A549 (cell line): ENCODE measurements around the gene SEMA3E. TPM values are rescaled to one million over a fixed set of nuclear protein-coding genes. Genes with fewer than 3 reads are reported as not detected.

Experiments used
- ATAC-seq, 2 experiments: fragments of 200-7000 bp in 1 of 2; fragments of >200 bp in 1 of 2; cut with Nextera tagmentation in 1 of 2; cut with Tn5 transposase in 1 of 2; 3 replicates each; pipeline versions ENCODE4 v1.8.0 to v1.9.1; 2018 to 2020; ENCODE audit warnings: mild to moderate bottlenecking in 1 of 2, moderate library complexity in 1 of 2
- CTCF ChIA-PET: fragments of 300-600 bp; sonication (Branson Sonifier 250); formaldehyde crosslinking; extraction: SDS; loops from one replicate; lab custom pipeline; 2021; ENCODE audit warnings: antibody characterized with exemption, inconsistent platforms; lab: Yijun Ruan, JAX
- POLR2A ChIA-PET: fragments of 350-600 bp; formaldehyde crosslinking; extraction: SDS; loops from one replicate; lab custom pipeline; 2021; ENCODE audit warnings: antibody characterized with exemption, inconsistent platforms; lab: Yijun Ruan, JAX
- DNase-seq, 2 experiments: peaks; one replicate each; pipeline versions ENCODE4 v3.0.0 to v3.0.0-alpha.2; 2011 to 2016; ENCODE audit warnings: low read depth in 1 of 2, low spot score in 1 of 2
- FAIRE-seq: peaks from 2 replicates; lab custom pipeline; 2011; peaks lifted over from hg19 to GRCh38; lab: Jason Lieb, UNC
- H3K27ac ChIP-seq, 2 experiments: fragments of >200 bp; sonication (Bioruptor Twin); formaldehyde crosslinking; 3 replicates each; pipeline ENCODE4 v1.5.1; 2016 to 2017
- H3K4me1 ChIP-seq: fragments of >200 bp; sonication (Bioruptor Twin); formaldehyde crosslinking; 3 replicates; pipeline ENCODE4 v1.6.1; 2016
- H3K4me2 ChIP-seq: fragments of >200 bp; sonication (Bioruptor Twin); formaldehyde crosslinking; 3 replicates; pipeline ENCODE4 v1.6.1; 2016
- H3K4me3 ChIP-seq: fragments of >200 bp; sonication (Bioruptor Twin); formaldehyde crosslinking; 3 replicates; pipeline ENCODE4 v1.5.1; 2016
- H3K9me3 ChIP-seq: fragments of >200 bp; sonication (Bioruptor Twin); formaldehyde crosslinking; 3 replicates; pipeline ENCODE4 v1.6.1; 2016
- BHLHE40 ChIP-seq: IDR thresholded peaks from 2 replicates; pipeline ENCODE4 v1.6.1; 2012; ENCODE audit warnings: low read depth, low read length, inconsistent platforms
- CBX8 ChIP-seq: fragments of 200-600 bp; sonication (generic); IDR thresholded peaks from 2 replicates; pipeline ENCODE4 v1.6.1; 2016
- CEBPB ChIP-seq, 2 experiments: fragments of >200 bp in 1 of 2; sonication (Bioruptor Twin) in 1 of 2; formaldehyde crosslinking in 1 of 2; IDR thresholded peaks; 2 replicates each; pipeline ENCODE4 v1.6.1; 2012 to 2016
- CHD2 ChIP-seq: fragments of 150-350 bp; IDR thresholded peaks from 2 replicates; pipeline ENCODE4 v1.6.1; 2014; ENCODE audit warnings: low read length; ENCODE audit not compliant: partially characterized antibody
- EHF ChIP-seq: fragments of 250-450 bp; sonication (Bioruptor Pico); IDR thresholded peaks from 2 replicates; pipeline ENCODE4 v1.5.0; 2020; ENCODE audit warnings: mild to moderate bottlenecking
- FOSL2 ChIP-seq, 2 experiments: fragments of 450-650 bp in 1 of 2; fragments of >200 bp in 1 of 2; sonication (Bioruptor Twin) in 1 of 2; formaldehyde crosslinking; IDR thresholded peaks; 2 replicates each; pipeline versions ENCODE4 v1.5.0 to v1.6.1; 2016 to 2020; ENCODE audit warnings: mild to moderate bottlenecking in 1 of 2, moderate library complexity in 1 of 2
- FOXS1 ChIP-seq: fragments of 250-450 bp; sonication (Bioruptor Pico); IDR thresholded peaks from 2 replicates; pipeline ENCODE4 v1.5.0; 2020; ENCODE audit warnings: mild to moderate bottlenecking, moderate library complexity
- HEYL ChIP-seq: fragments of 250-450 bp; sonication (Bioruptor Pico); IDR thresholded peaks from 2 replicates; pipeline ENCODE4 v1.8.0; 2021; ENCODE audit warnings: mild to moderate bottlenecking, moderate library complexity
- HOXA7 ChIP-seq: fragments of 250-450 bp; sonication (Bioruptor Pico); IDR thresholded peaks from 2 replicates; pipeline ENCODE4 v1.5.0; 2020; ENCODE audit warnings: mild to moderate bottlenecking, moderate library complexity
- HOXB5 ChIP-seq: fragments of 250-450 bp; sonication (Bioruptor Pico); IDR thresholded peaks from 2 replicates; pipeline ENCODE4 v1.5.0; 2020; ENCODE audit warnings: mild to moderate bottlenecking, moderate library complexity
- JUN ChIP-seq, 2 experiments: fragments of >200 bp; sonication (Bioruptor Twin); formaldehyde crosslinking; IDR thresholded peaks; 2 replicates in 1 of 2; 3 replicates in 1 of 2; pipeline ENCODE4 v1.6.1; 2016 to 2017
- JUNB ChIP-seq: fragments of >200 bp; sonication (Bioruptor Twin); formaldehyde crosslinking; IDR thresholded peaks from 2 replicates; pipeline ENCODE4 v1.6.1; 2016
- KDM1A ChIP-seq: fragments of 200-600 bp; sonication (generic); IDR thresholded peaks from 2 replicates; pipeline ENCODE4 v1.6.1; 2016; ENCODE audit warnings: low read depth, mild to moderate bottlenecking
- KDM5A ChIP-seq: fragments of 200-600 bp; sonication (generic); IDR thresholded peaks from 2 replicates; pipeline ENCODE4 v1.6.1; 2016; ENCODE audit warnings: antibody characterized with exemption, mild to moderate bottlenecking
- MAFK ChIP-seq: fragments of 450-650 bp; IDR thresholded peaks from 2 replicates; pipeline ENCODE4 v1.6.1; 2014; ENCODE audit not compliant: partially characterized antibody
- NFE2L2 ChIP-seq: fragments of 150-350 bp; conservative IDR thresholded peaks from 2 replicates; pipeline ENCODE4 v1.6.1; 2014; ENCODE audit warnings: low read length
- NPAS2 ChIP-seq: fragments of 250-450 bp; sonication (Bioruptor Pico); IDR thresholded peaks from 2 replicates; pipeline ENCODE4 v1.8.0; 2022; ENCODE audit warnings: mild to moderate bottlenecking, moderate library complexity, borderline replicate concordance
- NR3C1 ChIP-seq: fragments of >200 bp; sonication (Bioruptor Twin); formaldehyde crosslinking; IDR thresholded peaks from 3 replicates; pipeline ENCODE4 v1.6.1; 2017
- PHF8 ChIP-seq: fragments of 200-600 bp; sonication (generic); IDR thresholded peaks from 2 replicates; pipeline ENCODE4 v1.6.1; 2016; ENCODE audit warnings: low read depth, mild to moderate bottlenecking, antibody characterized with exemption, moderate library complexity, borderline replicate concordance
- POLR2A ChIP-seq: IDR thresholded peaks from 2 replicates; pipeline ENCODE4 v1.6.1; 2012; ENCODE audit warnings: mild to moderate bottlenecking, low read length
- POLR2AphosphoS2 ChIP-seq: conservative IDR thresholded peaks from 2 replicates; pipeline ENCODE4 v1.6.1; 2012; ENCODE audit warnings: low read length, improper control_type of control experiment, inconsistent platforms
- RAD21 ChIP-seq, 2 experiments: fragments of >200 bp in 1 of 2; sonication (Bioruptor Twin) in 1 of 2; formaldehyde crosslinking in 1 of 2; IDR thresholded peaks in 1 of 2; conservative IDR thresholded peaks in 1 of 2; 2 replicates in 1 of 2; 3 replicates in 1 of 2; pipeline ENCODE4 v1.6.1; 2012 to 2018; ENCODE audit warnings: inconsistent platforms in 1 of 2
- RARB ChIP-seq: fragments of 250-450 bp; sonication (Bioruptor Pico); IDR thresholded peaks from 2 replicates; pipeline ENCODE4 v1.8.0; 2021; ENCODE audit warnings: mild to moderate bottlenecking, moderate library complexity
- RCOR1 ChIP-seq: fragments of 150-350 bp; IDR thresholded peaks from 2 replicates; pipeline ENCODE4 v1.6.1; 2014; ENCODE audit warnings: antibody characterized with exemption, low read length, low read depth
- RFX5 ChIP-seq: fragments of 450-650 bp; IDR thresholded peaks from 2 replicates; pipeline ENCODE4 v1.7.1; 2014; ENCODE audit warnings: antibody characterized with exemption, mild to moderate bottlenecking, moderate library complexity
- SMC3 ChIP-seq: fragments of >200 bp; sonication (Bioruptor Twin); formaldehyde crosslinking; IDR thresholded peaks from 3 replicates; pipeline ENCODE4 v1.6.1; 2018; ENCODE audit warnings: inconsistent platforms
- SREBF2 ChIP-seq: fragments of 450-650 bp; IDR thresholded peaks from 2 replicates; pipeline ENCODE4 v1.6.1; 2014; ENCODE audit warnings: mild to moderate bottlenecking, moderate library complexity
- TFCP2L1 ChIP-seq: fragments of 250-450 bp; sonication (Bioruptor Pico); IDR thresholded peaks from 2 replicates; pipeline ENCODE4 v1.5.0; 2021; ENCODE audit warnings: mild to moderate bottlenecking
- TP53 ChIP-seq: fragments of 250-450 bp; sonication (Bioruptor Pico); IDR thresholded peaks from 2 replicates; pipeline ENCODE4 v1.5.0; 2021; ENCODE audit warnings: mild to moderate bottlenecking, moderate library complexity
- WGBS: methylation state at CpG from one replicate; pipeline ENCODE4 v1.1.6; 2017; ENCODE audit errors: missing lambda C conversion rate; 5-methylcytosine and 5-hydroxymethylcytosine counted together
- polyA plus RNA-seq, 4 experiments: library from polyadenylated mRNA; depleted of rRNA in 3 of 4; stranded (reverse); fragments of >200 nt; fragmentation: RNase III in 1 of 4; extraction: RNeasy Plus Mini Kit Qiagen cat#74134 plus additional on column Dnase treatment in 1 of 4; gene quantifications; 2 replicates in 3 of 4; 3 replicates in 1 of 4; pipeline ENCODE4 v1.2.3, GENCODE V29; 2011 to 2017
- TF ChIP-seq, protein P1 (sequence below): fragments of 150-350 bp; IDR thresholded peaks from 2 replicates; pipeline ENCODE4 v1.6.1; 2014; ENCODE audit warnings: low read depth, mild to moderate bottlenecking, low read length
- TF ChIP-seq, protein P2 (sequence below): IDR thresholded peaks from 2 replicates; pipeline ENCODE4 v1.6.1; 2012; ENCODE audit warnings: low read depth, borderline replicate concordance
- TF ChIP-seq, protein P3 (sequence below): fragments of >200 bp; sonication (Bioruptor Twin); formaldehyde crosslinking; IDR thresholded peaks from 2 replicates; pipeline ENCODE4 v1.6.1; 2016
- TF ChIP-seq, protein P4 (sequence below): fragments of 450-650 bp; IDR thresholded peaks from 2 replicates; pipeline ENCODE4 v1.6.1; 2014; ENCODE audit warnings: antibody characterized with exemption

Gene SEMA3E
- polyA plus RNA-seq, 2 of the 4 experiments (the other 2 are of a cell fraction): 1.4 to 2.3 TPM

DNA sequence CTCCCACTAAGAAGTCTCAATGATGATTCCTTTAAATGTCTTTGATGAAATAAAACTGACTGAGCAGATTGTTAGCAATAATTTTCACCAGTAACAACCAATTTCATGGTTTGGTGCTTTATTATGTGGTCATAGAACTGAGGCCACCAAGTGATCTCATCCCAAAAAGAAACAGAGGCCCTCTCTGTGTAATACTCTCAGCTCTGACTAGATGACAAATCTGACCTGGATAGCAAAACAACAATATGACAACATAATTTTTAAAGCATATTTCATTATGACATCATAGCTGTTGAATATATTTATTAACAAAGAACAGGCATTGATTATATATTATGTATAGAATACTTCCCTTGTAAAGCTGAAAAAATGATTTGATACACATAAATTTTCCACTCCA is 5.9 kb downstream of the SEMA3E start (continued):
- TF ChIP-seq HOXA7 (CRISPR knock-in tag) (no peak), EHF (CRISPR knock-in tag) (no peak), CEBPB (IDR thresholded peaks at IDR 0.05) (no peak), RARB (CRISPR knock-in tag) (no peak)

DNA sequence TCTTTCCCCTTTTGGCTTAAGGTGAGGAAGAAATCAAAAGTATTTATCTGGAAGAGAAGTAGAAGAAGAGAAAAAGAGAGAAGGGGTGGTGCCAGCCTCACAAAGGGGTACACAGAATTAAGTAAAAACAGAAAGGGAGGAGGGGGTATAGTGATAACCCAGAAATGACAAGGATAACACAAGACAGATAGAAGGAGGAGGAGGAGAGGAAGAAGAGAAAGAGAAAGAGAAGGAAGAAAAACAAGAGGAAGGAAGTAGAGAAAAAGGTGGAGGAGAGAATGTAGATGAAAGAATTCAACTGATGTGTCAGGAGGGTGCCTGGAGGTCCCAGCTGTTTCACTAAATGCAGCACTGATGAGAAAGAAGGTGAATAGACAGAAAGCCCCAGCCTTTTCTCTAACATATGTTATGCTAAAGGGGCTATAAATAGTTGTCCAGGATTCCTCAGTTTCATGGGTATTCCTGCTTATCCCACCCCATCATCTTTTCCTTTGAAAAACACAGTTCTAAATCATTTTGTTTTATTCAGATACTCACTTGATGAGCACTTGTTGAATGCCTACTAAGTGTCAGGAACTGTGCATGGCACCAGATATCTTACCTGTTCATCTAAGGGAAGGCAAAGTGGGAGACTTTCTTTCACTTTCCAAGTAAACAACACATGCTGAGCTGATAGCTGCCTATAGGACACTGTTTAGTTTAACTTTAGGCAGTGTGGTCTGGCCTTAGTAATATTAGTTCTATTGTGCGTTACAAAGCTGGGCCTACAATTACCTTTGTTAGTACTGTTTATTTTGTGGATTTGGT is 8.0 kb downstream of the SEMA3E start:
- TF ChIP-seq JUN (IDR thresholded peaks at IDR 0.05): no peak
- no peak for TF ChIP-seq EHF (CRISPR knock-in tag)
- TF ChIP-seq SREBF2: no peak
- no peak for TF ChIP-seq NR3C1
- TF ChIP-seq CBX8: no peak
- TF ChIP-seq TP53 (CRISPR knock-in tag): no peak
- TF ChIP-seq POLR2AphosphoS2: no peak
- no peak for TF ChIP-seq HEYL (CRISPR knock-in tag)
- TF ChIP-seq RFX5: no peak
- no peak for TF ChIP-seq SMC3
- TF ChIP-seq KDM1A: no peak
- no peak for TF ChIP-seq CHD2
- TF ChIP-seq KDM5A: no peak
- TF ChIP-seq, protein P1, sequence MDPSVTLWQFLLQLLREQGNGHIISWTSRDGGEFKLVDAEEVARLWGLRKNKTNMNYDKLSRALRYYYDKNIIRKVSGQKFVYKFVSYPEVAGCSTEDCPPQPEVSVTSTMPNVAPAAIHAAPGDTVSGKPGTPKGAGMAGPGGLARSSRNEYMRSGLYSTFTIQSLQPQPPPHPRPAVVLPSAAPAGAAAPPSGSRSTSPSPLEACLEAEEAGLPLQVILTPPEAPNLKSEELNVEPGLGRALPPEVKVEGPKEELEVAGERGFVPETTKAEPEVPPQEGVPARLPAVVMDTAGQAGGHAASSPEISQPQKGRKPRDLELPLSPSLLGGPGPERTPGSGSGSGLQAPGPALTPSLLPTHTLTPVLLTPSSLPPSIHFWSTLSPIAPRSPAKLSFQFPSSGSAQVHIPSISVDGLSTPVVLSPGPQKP: no peak
- TF ChIP-seq BHLHE40: no peak
- no peak for TF ChIP-seq HOXA7 (CRISPR knock-in tag)
- TF ChIP-seq, protein P2, sequence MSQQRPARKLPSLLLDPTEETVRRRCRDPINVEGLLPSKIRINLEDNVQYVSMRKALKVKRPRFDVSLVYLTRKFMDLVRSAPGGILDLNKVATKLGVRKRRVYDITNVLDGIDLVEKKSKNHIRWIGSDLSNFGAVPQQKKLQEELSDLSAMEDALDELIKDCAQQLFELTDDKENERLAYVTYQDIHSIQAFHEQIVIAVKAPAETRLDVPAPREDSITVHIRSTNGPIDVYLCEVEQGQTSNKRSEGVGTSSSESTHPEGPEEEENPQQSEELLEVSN: no peak
- no peak for TF ChIP-seq POLR2A
- TF ChIP-seq, all 56 proteins: peak for 0
- H3K4me2 ChIP-seq: no peak overlapping the region
- CTCF ChIA-PET: no interaction called here
- WGBS: 92% methylated on average over 1 of the region's 1 CpG
- DNase-seq (no peak), FAIRE-seq (no peak), ATAC-seq (peak in 1 of 2 experiments; percentile 19; a peak in 1 of 6 replicates)
- no peaks in the 10 kb centered on the region for H3K9me3 ChIP-seq
- no peak overlapping the region for H3K27ac ChIP-seq
- POLR2A ChIA-PET: no interaction called here
- H3K4me1 ChIP-seq: peaks cover 9% of the 10 kb centered on the region; the same call in 2 of the 3 replicates
- no peak overlapping the region for H3K4me3 ChIP-seq

DNA sequence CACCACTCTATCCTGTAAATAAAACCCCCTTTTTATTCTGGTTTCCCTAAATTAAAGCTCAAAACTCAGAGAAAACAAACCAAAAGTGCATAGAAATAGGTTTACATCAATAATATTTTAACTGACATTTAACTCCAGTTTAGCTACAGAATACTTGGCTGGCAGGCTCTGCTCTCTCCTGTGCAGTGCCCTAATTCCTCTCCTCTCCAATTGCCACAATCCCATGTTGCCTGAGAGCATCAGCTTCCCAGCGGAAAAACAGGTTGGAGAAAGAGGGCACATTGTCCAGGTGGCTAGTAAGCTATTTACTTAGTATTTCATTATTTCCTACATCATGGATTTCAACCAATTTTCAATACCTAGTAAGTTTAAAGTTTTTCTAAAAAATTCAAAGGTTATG is 8.7 kb downstream of the SEMA3E start:
- Histone ChIP-seq H3K4me3 (no peak overlapping the region), H3K4me2 (no peak overlapping the region), H3K4me1 (peaks cover 9% of the 10 kb centered on the region; the same call in 2 of the 3 replicates), H3K9me3 (no peaks in the 10 kb centered on the region), H3K27ac (no peak overlapping the region)
- CTCF ChIA-PET: interaction anchor here (0.7 kb wide), 1 partner anchor 11 kb away, joined by 3 read pairs; no protein-coding TSS in a partner anchor
- no peak for DNase-seq
- WGBS: 86% methylated on average over 1 of the region's 1 CpG
- POLR2A ChIA-PET: no interaction called here
- ATAC-seq: no peak
- FAIRE-seq: no peak
- TF ChIP-seq HEYL (CRISPR knock-in tag) (no peak), PHF8 (no peak), EHF (CRISPR knock-in tag) (no peak), FOXS1 (CRISPR knock-in tag) (no peak), TFCP2L1 (CRISPR knock-in tag) (no peak), NR3C1 (no peak), JUNB (no peak), HOXB5 (CRISPR knock-in tag) (no peak), NPAS2 (CRISPR knock-in tag) (no peak), RCOR1 (no peak), RAD21 (conservative IDR thresholded peaks at IDR 0.05 in 1 of 2, IDR thresholded peaks at IDR 0.05 in 1 of 2) (no peak), POLR2A (no peak), CEBPB (IDR thresholded peaks at IDR 0.05) (no peak), FOSL2 (IDR thresholded peaks at IDR 0.05) (no peak), FOSL2 (CRISPR knock-in tag; IDR thresholded peaks at IDR 0.05) (no peak), MAFK (no peak), NFE2L2 (no peak)
- TF ChIP-seq, protein P3, sequence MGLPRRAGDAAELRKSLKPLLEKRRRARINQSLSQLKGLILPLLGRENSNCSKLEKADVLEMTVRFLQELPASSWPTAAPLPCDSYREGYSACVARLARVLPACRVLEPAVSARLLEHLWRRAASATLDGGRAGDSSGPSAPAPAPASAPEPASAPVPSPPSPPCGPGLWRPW: no peak
- TF ChIP-seq, protein P4, sequence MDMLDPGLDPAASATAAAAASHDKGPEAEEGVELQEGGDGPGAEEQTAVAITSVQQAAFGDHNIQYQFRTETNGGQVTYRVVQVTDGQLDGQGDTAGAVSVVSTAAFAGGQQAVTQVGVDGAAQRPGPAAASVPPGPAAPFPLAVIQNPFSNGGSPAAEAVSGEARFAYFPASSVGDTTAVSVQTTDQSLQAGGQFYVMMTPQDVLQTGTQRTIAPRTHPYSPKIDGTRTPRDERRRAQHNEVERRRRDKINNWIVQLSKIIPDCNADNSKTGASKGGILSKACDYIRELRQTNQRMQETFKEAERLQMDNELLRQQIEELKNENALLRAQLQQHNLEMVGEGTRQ: no peak
